GM19463 (cell line): ENCODE results near the gene C1QTNF2.

Experiments
- ATAC-seq: cut with Tn5 transposase; IDR thresholded peaks from one replicate; pipeline ENCODE4 v1.9.1; 2021; ENCODE audit warnings: mild to moderate bottlenecking, moderate library complexity; ENCODE audit not compliant: unreplicated experiment

Gene C1QTNF2

DNA sequence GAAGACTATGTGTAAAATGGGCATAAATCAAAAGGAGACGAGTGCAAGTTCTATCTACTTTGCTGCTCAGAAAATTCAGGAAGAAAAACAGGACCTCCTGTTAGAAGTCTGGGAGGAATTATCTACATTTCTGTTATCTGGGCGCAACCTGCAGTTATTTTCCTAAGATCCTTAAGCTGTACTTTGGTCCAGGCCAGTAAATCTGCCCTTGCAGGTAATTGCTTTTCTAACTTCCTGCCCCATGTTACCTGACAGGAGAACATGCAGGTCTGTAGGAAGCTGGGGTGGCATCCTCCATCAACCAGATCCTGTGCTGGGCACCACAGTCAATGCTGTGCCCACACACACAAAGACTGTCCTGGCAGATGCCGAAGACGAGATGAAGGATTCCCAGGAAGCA, 63.7 kb downstream of the C1QTNF2 start:
- no peak for ATAC-seq

- ATAC-seq, result no peak
Observed at GRCh38 chr5:160305319-160305718, 65.1 kb downstream of the C1QTNF2 start.

DNA sequence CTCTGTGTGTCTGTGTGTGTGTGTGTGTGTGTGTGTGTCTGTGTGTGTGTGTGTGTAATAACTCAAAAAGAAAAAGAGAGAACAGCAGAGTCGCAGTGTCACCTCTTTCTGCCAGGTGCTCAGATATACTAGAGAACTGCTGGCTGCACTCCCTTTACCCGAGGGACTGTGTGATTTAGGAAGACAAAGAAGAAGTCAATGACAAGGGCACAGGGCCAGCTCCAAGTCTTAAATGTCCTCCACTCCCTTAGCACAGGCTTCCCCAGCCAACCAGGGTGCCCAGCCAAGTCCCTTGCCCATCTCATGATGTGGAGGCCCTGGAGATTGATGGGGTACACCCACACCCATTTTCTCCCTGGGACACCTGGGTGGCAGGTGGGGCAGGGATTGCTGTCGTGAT, 66.7 kb downstream of the C1QTNF2 start:
- no peak for ATAC-seq

GRCh38 chr5:160298189-160298588, 72.2 kb downstream of the C1QTNF2 start:
- ATAC-seq, result no peak

DNA sequence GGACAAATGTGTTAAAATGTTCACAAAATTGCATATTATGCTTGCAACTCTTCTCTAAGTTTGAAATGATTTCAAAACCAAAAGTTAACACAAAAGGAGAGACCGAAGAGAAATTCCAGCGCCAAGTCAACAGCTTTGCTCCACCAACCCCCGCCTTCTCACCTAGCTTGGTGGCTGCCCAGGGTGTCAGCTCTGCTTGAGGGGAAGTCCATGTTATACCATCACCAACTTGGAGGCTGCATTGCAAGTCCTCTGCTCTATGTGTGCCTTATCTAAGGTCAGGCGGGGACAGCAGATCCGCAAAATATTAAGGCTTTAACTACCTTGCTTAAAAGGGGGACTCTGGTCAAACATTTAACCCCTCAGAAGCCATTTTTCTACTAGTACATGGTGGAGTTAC, 72.7 kb downstream of the C1QTNF2 start:
- ATAC-seq, result no peak
